HG02884 (cell line): ENCODE results near the gene FPR2.
"Not testable (repeated sequence)": the region's sequence is repeated elsewhere in the genome, so short reads cannot be mapped to it uniquely, and the experiment has no call there.

Experiments used
- ATAC-seq: cut with Tn5 transposase; IDR thresholded peaks from one replicate; pipeline ENCODE4 v1.9.1; 2021; ENCODE audit warnings: mild to moderate bottlenecking, moderate library complexity; ENCODE audit not compliant: unreplicated experiment

FPR2 gene

GRCh38 chr19:51739466-51740213, 21.3 kb upstream of the FPR2 start:
- no peak for ATAC-seq

DNA sequence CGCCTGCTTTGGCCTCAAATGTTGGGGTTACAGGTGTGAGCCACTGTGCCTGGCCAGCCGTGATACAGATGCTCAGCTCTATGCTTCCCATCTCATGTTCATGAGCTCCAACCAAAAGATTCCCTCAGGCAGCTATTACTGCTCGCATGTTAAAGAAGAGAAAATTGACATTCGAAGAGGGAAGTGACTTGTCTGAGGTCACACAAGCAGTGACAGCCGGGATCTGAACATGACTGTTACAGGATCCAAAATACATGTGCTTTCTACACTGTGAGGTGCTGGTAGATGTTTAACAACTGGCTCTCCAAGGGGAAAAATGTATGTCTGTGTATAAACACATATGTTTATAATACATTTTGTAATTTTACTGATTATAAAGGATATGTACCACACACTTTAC, 20.6 kb upstream of the FPR2 start:
- no peak for ATAC-seq

GRCh38 chr19:51742789-51743188, 18.2 kb upstream of the FPR2 start:
- no peak for ATAC-seq

- ATAC-seq, result no peak
Observed at GRCh38 chr19:51743405-51743804, 17.6 kb upstream of the FPR2 start.

DNA sequence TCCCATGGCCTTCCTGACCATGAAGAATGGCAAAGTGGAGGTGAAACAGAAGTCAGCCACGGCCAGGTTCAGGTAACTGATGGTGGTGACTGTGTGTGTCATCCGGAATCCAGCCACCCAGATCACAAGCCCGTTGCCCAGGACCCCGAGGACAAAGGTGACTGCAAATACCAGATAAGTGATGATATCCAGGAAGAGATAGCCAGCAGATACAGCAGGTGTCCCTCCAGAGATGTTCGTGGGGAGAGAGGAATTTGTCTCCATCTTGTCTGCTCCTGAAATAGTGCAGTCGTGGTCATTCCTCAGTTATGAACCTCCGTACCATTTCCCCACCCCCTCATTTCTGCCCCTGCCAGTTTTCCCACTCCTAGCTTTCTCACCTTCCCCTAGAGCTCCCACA, 14.2 kb upstream of the FPR2 start:
- no peak for ATAC-seq

DNA sequence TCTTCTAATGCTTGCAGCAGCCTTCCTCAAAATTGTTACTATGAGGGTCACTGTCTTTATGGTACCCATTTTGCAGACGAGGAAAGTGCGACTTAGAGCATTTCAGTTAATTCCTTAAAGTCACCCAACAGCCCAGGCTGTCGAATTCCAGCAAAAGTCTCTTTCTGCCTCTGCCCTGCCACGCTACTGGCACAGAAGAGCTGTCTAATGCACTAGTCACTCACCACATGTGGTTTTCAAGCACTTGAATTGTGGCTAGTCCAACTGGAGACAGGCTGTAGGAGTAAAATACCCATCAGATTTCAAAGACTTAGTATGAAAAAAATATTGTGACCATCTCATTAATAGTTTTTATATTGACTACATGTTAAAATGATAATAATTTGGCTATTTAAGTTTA, 11.0 kb upstream of the FPR2 start:
- ATAC-seq, result no peak

DNA sequence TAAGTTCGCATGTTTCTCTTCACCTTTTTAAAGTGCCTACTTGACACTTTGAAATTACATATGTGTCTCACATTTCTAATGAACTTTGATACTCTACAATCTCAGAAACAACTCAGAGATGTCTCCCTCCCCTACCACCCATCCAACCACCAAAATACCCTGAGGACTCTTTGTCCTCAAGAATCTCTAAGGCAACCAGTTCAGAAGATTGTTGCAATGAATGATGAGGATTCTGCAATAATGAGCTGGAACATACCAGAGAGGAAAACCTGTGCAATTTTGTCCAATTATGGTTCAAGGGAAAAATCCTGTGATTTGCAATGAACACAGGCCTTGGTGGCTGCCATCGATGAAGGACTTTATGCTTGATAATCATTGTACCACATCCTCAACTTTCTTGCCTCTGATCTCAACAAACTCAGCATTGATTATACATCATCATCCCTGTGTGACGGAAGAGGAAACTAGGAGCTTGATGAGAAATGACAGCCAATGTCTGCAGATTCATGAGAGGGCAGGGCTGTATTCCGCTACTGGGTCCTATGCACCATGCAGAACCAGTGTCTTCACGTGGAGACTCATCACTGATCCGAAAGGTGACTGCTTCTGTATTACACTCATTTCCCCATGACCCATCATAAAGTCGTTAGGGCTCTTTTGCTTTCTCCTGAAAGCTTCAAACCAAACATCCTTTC, 10.4 kb upstream of the FPR2 start:
- no peak for ATAC-seq

GRCh38 chr19:51751655-51752054, 9.3 kb upstream of the FPR2 start, which contains the start of gene FPR1:
TSS of gene FPR1 (minus strand) at chr19:51751878. CDS start at chr19:51746994, 4,884 bp downstream.
- no peak for ATAC-seq

DNA sequence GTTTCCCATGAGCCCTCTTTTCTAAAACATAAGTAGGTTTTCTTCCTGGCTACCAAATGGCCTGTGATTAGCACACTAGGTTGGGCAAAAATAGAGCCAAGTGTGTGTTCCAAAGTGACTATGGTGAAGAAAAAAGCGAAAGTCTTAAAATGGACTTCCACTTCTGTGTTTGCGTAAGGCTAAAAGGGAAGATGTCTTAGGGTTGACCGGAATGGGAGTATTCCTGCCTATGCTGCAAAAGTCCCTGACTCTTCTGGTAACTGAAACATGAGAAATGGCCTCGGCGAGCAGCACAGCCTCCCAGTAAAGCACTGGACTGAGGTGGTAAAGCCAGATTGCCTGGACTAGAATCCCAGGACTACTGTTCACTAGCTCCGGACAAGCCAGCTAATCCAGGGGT, 6.9 kb upstream of the FPR2 start:
- ATAC-seq, result no peak

- ATAC-seq, result no peak
Observed at GRCh38 chr19:51754770-51755169, 6.2 kb upstream of the FPR2 start.

DNA sequence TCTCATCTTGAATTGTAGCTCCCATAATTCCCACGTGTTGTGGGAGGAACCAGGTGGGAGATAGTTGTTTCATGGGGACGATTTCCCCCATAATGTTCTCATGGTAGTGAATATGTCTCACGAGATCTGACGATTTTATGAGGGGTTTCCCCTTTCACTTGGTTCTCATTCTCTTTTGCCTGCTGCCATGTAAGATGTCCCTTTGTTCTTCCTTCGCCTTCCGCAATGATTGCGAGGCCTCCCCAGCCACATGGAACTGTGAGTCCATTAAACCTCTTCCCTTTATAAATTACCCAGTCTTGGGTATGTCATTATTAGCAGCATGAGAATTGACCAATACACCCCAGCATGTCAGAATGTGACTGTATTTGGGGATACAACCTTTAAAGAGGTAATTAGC, 5.4 kb upstream of the FPR2 start:
- ATAC-seq, result no peak

- ATAC-seq, result no peak
Observed at GRCh38 chr19:51761696-51762095, 716 bp downstream of the FPR2 start.

DNA sequence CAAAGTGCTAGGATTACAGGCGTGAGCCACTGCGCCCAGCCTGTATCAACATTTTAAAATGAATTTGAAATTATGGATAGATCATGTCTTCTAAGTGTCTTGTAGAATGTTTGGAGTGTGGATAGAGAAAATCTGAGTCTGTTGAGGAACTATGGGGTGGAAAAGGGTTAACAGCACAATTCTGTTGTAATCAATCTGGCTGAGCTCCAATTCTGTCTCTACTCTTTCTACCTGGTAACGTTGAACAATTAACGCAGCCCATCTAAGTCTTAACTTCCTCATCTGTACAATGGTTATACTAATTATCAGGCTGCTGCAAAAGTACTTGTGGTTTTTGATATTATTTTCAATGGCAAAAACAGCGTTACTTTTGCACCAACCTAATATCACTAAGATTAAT, 4.1 kb downstream of the FPR2 start:
- no peak for ATAC-seq

DNA sequence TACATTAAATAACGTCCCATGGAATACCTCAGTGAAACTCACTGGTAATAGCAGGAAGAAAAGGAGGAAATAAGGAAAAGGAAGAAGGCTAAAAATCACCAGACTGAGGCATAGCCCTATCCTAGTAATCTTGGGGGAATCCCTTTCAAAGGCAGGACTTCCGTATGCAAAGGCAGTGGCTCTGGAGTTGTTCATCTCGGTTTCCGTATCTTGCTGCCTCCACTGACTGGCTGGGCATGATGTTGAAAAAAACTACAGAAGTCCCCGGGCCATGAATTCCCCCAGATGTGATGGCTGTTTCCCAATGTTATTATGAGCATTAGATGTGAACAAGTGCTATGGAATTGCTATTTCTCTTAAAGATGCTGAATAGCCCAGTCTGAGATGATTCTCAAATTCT, 5.5 kb downstream of the FPR2 start:
- ATAC-seq, result no peak

DNA sequence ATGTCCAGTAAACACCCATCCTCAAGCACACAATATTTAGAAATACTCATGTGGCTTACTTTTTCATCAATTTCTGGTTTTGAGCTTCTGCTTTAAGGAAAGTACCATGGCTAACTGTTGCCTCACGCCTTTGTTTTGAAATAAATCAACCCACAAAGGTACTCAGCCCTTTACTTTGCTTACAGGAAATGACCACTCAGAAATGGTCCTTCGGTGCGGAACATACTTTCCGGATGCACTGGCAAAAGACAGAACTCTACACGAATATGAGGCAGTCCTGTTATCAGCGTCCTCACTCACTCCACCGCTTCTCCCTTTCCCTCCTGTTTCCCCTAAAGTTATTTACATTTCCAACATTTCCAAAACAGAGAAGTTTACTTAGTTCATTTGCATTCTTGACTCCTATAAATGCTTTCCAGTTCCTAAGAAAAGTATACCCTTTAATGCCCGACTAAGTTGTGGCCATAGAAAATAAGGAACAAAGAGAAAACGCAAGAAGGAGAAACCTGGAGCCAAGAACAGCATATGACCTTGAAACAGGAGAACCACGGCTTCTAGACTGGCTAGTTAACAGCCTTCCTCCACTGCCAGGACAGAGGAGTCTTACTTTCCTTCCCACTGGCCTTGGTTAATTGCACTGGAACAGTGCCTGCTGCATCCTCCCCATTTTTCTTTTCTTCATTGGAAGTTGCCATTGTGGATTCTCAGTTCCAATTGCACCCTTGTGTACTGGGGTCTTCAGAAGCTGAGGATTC, 10.6 kb downstream of the FPR2 start:
- no peak for ATAC-seq

DNA sequence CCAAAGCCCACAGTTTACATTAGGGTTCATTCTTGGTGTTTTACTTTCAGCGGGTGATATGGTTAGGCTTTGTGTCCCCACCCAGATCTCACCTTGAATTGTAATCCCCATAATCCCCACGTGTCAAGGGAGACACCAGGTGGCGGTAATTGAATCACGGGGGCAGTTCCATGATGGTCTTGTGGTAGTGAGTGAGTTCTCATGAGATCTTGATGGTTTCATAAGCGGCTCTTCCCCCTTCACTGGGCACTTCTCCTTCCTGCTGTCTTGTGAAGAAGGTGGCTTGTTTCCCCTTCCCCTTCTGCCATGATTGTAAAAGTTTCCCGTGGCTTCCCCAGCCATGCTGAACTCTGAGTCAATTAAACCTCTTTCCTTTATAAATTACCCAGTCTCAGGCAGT, 12.0 kb downstream of the FPR2 start:
- ATAC-seq, result no peak

DNA sequence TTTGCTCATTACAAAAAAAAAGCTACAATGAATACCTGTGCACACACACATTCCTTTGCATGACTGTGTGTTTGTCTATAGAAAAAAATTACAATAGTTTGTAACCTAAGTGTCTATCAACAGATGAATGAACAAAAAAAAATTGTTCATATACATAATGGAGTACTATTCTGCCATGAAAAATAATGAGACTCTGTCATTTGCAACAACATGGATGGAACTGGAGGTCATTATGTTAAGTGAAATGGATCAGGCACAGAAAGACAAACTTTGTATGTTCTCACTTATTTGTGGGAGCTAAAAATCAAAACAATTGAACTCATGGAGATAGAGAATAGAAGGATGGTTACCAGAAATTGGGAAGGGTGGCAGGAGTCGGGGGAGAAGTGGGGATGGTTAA, 15.6 kb downstream of the FPR2 start:
- ATAC-seq, result not testable (repeated sequence)

DNA sequence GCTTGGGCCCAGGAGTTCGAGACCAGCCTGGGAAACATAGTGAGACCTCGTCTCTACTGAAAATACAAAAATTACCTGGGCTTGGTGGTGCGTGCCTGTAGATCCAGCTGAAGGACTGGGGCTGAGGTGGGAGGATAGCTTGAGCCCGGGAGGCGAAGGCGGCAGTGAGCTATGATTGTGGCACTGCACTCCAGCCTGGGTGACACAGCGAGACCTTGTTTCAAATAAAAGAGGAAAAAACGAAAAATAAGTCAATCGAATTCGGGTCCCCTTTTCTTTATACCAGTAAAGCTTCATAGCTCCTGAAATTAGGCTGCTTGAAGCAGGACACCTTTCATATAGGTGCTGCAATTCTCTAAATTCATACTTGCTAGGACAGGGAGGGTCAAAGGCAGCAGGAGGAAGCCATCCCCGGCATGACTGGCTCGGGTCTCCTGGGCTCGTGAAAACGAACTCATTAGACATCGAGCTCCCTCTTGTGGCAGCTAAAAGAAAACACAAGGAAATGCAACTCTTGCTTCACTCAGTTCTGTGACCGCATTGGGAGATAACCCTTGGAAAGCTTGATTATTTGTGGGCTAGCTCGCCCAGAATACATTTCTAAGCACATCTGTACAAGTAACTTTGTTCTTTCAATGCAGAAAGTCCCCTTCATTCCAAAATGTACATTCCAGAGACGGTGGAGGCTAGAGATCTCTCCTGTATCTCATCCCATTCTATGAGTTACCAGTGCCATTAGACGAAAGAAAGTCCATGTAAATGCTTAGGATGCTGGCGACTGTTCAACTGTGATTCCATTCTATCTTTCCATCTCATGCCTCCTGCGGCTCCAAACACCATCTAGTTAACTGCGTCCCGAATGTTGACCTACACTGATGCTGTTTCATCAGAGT, 16.8 kb downstream of the FPR2 start:
- no peak for ATAC-seq

DNA sequence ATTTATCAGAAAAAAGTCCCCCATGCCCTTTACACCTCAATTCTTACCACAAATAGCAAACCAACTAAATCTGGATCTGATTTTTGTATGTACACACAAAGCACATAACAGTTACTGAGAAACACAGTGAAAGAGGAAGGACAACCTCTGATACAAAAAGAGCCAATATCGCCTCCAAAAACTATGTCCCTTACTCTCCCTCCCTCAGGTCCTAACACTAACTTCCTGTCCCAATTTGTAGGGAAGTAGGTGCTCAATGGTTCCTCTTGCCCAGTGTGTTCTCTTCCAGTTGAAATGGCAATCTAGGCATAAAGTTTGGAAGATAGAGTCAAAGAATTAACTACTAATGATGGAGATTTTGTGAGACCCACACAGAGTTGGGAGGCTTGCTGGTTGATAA, 18.2 kb downstream of the FPR2 start:
- ATAC-seq, result no peak

- no peak for ATAC-seq
Observed at GRCh38 chr19:51779703-51780102, 18.7 kb downstream of the FPR2 start.

GRCh38 chr19:51780270-51780669, 19.3 kb downstream of the FPR2 start:
- no peak for ATAC-seq
